ENCODE data around the gene TDRD5.

The TDRD5 gene, protein sequence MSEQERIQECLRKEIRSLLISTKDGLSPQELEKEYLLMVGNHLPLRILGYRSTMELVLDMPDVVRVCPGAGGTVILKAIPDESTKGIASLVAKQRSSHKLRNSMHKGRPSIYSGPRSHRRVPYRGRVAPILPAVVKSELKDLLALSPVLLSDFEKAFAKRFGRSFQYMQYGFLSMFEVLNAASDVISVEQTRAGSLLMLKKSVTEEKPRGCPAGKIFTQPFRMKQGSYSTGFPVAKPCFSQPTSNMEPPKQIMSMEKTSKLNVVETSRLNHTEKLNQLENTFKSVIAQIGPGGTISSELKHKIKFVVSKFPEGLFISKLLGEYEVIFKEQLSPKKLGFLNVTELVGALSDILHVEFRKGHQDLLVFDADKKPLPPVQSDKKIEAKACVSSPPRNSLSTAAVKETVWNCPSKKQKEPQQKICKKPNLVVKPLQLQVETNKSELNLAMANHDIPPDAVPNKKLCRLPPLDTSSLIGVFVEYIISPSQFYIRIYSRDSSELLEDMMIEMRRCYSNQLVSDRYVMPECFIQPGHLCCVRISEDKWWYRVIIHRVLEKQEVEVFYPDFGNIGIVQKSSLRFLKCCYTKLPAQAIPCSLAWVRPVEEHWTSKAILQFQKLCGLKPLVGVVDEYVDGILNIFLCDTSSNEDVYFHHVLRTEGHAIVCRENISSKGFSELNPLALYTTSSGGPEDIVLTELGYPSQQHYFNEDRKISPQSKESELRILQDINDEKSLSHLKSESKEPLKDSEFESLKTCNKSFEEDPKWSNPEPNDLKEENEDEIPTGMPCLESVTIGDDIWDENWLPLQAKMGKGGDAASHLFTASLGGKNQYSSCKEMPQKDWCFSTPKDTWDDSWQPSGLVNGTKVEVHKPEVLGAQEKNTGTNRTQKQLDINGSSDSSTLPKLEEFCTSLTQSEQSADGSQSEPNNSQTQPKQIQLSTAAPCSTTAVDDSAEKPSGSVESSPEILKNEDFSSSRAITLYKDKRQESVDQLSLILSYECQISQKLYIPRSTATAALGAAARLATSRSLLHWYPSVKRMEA

DNA sequence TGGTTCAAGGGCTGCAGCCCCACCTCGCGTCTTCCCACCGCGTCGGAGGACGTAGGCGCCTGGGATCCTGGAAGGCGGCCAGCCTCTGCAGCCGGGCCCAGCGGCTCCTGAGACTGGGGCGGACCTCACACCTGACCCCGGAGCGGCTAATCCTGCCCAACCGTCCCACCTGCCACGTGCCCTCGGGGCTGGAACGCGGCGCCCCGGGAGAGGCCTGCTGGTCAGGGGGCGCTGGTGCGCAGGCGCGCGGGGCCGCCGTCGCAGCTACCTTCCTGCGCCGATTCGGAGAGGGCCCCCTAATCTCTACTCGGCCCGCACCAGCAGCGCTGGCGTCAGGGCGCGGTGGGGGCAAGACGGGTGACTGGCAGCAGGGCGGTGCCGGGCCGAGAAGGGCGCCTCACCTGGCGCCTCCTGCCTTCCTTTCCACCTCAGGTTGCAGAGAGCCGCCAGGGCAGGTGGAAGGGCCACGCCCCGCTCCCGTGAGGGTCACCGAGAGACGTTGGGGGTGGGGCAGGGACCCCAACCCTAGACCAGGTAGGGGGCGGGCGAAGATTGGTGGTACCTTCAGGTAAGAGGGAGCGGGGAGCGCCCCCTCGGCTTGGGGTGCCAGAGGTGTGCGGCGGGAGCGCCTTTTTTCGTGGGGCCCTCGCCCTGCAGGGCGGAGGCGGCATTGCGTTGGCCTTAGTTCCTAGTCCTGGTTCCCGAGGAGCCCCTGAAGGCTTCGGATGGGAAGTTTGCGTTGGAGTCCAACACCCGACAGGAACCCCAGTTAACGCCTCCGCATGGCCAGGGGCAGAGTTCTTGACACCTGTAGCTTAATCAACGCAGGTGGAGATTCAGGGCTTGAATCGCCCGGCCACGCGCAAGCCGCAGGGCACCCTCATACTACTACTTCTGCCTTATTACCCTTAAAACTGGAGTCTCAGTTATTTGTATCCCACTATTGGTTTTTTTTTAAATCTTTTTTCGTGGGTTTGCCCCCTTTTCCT is at the start of gene TDRD5:
TDRD5 (plus strand) TSS at position 241 of the 989 bp plus-strand sequence. CDS start 784 bp downstream, outside the sequence.
- no peak for DNase-seq (ENCODE audit: low spot score)

DNA sequence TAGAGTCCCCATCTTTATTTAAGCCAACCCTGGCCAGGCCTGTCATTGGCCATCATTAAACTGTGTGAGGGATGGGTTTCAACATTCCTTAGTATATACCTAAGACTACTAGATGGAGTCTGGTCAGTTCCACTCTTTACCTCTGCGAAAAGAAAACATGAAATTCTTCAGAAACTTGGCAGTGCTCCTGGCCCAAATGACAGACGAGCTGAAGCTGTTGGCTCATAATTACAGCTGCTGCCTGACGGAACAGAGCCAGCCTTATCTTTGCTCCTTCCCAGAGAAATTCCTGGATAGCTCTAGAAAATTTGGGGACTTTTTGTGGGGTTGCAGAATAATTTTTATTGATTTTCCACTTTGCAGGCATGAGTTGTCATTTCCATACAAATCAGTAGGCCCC is 46.3 kb upstream of the TDRD5 start:
- DNase-seq (ENCODE audit: low spot score) = no peak

DNA sequence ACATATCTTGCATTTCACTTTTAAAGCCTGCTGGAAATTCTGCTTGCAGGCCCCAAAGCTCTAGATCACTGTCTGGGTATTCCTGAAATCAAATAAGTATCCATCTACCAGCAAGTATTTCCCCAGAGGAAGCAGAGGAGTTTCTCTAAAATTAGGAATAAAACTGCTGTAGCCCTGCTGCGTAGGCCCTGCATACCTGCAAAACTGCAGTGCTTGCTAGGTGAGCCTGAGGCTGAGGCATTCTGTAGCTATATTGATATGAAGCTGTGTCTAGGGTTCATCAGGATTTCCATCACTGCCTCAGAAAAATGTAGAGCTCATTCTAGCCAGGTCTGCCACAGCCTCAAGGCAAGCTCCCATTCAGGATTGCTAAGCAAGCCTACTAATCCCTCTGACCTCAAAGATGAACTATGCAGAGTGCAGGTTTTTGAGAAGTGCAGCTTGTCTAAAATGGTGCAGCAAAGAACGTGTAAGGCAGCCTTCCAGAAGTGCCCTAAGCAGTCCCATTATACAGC is 44.6 kb upstream of the TDRD5 start:
- DNase-seq (ENCODE audit: low spot score) = no peak

DNA sequence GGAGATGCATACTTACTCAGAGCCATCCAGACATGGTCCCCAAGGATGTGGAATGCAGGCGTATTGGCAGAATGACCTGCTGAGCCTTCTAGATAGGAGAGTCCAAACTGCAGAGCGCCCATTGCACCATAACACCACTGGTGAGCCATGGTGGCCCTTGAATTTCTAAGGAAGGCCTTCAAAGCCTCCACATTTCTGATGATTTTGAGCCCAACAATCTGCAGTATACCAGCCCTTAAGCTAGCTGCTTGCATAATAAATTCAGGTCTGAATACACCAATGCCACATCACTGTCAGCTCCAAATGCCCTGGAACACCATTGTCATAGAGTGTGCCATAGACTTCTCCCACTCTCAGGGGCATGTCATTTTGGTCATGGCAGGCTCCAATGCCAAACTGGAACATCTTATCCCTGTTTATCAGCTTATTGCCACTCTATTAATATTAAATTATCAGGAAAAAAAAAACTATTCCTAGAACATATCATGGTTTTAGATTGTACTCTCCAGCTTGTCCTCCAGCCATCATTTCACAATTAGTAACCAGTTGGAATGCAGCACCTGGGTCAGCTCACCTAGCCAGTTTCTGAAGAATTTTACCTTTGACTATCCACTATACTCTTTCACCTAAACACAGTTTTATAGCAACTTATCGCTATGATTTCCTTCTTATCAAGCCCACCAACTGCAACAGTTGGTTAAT is 42.8 kb upstream of the TDRD5 start:
- no peak for DNase-seq (ENCODE audit: low spot score)

DNA sequence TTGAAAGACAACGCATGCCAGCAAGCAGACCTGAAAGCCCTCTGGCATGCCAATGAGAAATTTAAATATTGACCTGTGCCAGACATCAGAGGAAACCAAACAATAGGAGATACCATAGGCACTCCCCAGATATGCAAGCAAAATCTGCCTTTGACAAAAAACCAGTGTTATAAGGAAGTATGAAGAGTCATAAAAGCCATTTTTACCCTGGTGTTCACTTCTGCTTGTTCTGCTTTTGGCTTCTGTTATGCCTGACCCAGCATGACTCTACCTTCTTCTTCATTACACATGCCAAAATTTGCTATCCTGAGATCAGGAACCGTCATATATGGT is 42.3 kb upstream of the TDRD5 start:
- DNase-seq (ENCODE audit: low spot score) = no peak

DNA sequence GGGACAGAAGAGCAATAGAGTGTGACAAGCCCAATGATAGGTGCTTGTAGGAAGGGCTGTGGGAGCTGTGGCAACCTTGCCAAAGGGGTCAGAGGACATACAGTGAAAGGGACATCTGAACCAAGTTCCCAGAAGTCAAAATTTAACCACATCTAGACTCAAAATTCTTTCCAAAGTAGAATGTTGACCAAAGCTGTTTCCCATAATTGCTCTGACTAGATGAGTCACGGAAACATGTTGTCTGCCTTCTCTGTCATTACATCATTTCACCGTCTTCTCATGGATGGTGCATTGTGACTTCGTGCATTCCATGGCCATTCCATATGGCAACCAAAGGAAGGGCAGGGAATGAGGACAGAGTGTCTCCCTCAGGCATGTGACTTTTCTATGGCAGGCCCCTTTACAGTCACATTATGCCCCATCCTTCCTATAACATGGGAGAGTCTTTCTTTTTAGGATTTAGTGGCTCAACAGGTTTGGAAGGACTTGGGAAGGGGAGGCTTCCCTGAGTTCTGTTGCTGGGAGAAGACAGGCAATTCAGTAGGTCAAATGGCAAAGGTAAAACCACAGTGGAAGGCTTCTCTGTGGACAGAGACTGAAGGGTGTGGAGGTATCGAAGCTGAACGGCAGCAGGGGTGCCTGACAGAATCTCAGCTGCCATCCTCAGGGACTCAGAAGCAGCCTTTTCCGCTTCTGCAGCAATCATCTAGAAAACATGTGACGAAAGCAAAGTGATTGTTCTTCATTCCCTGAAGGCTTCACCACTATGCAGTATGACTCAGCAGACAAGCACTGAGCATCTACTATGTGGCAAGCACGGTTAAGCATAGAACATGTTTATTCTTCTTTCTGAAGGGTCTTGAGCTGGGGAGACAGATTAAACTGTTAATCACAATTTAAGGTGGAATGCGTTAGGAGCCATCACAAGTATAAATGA is 40.6 kb upstream of the TDRD5 start:
- DNase-seq (ENCODE audit: low spot score) = no peak

DNA sequence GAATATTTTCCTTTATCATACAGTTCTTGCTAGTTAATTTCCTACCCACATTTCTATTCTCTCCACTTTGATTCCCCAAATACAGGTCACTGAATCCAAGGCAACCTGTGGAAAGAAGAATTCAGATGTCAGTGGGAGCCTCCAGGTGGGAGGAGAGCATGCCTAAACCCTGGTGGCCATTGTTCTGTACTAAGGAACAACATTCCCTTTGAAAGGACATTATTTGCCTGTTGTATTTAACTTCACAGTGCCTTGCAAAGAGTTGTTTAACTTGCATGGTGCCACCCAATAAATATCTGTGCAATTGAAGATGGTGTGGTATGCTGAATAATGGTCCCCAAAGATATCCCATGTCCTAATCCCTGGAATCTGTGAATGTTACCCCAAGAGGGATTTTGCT is 37.2 kb upstream of the TDRD5 start:
- no peak for DNase-seq (ENCODE audit: low spot score)

DNA sequence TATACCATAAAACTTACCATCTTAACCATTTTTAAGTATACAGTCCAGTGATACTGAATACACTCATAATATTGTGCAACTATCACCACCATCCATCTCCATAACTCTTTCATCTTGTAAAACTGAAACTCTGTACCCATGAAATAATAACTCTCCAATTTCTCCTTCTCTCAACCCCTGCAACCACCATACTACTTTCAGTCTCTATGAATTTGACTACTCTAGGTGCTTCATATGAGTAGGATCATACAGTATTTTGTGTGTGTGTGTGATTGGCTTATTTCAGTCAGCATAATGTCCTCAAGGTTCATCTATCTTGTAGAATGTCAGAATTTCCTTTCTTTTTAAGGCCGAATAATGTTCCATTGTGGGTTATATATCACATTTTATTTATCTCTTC is 33.6 kb upstream of the TDRD5 start:
- no peak for DNase-seq (ENCODE audit: low spot score)

DNA sequence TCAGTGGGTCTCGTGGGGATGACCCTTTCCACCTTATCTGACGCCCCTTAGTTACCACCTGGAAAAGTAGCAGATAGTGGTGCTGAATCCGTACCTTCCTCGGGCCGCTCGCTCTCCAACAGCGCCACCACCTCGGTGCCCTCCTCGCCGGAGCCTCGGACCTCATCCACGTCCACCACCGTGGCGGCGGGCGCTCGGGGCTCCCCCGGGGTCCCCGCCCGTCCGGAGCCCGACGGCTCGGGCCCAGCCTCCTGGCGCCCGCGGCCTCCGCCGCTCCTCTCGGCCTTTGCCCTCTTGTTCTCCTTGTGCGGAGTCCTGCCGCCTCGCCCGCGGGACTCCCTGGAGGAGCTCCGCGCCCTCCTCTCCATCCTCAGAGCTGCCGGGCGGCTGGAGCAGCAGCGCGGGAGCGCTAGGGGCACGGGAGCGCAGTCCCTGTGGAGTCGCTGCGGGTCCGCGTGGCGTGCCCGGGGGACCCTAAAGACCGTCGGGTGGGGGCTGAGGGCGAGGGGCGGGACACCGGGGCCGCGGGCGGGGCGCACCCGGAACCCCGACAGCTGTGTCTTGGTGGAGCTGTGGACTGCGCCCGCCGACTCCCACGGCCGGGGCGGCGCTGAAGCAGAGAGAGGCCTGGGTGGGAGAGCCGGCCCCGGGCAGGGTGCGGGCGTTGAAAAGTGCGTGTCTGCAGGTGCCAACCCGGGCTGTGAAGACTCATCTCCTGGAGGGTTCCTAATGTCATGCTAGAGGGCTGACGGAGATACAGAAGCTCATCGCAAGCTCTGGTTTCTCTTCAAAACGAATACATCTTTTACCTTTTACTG is 15.9 kb upstream of the TDRD5 start, which contains the start of gene NPHS2:
NPHS2 (minus strand) TSS at position 452 of the 818 bp plus-strand sequence; CDS start at position 368, 84 bp downstream.
- no peak for DNase-seq (ENCODE audit: low spot score)

DNA sequence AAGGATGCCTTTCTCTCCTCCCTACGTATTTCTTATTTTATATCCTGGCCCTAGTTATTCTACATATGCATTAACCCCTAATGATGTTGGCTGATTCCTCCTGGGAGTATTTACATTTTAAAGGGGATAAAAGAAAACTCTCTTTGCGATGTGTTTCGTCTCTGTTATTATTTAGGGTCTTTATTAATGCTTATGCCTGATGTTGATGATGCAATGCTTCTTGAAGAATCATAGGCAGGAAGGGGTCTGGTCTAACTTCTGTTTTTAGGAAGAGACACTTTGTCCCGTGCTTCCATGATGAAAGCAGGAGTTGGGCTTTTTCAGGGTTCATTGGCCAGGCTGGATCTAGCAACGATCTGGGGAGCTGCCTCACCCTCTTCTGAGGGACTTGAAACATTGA is 15.1 kb upstream of the TDRD5 start:
- DNase-seq (ENCODE audit: low spot score) = no peak

DNA sequence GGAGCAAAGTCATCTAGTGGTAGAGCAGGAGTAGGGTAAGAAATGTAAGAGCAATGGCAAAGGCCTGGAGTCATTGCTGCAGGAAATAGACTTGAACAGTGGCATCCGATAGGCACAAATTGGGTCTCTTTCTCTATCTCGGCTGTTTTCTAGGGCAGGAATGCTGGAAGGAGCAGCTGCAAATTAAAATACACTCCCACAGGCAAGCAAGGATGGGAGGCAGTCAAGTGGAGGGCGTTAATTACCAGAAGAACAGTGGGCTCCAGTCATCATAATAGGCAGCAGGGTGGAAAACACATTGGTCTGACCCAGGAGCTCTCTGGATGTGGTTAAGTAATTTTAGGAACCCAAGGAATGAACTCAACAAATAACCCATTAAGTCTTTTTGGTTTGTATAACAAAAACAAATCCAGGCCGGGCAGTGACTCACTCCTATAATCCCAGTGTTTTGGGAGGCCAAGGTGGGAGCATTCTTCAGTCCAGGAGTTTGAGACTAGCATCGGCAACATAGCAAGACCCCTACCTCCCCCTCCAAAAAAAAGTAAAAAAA is 7.8 kb upstream of the TDRD5 start:
- no peak for DNase-seq (ENCODE audit: low spot score)

DNA sequence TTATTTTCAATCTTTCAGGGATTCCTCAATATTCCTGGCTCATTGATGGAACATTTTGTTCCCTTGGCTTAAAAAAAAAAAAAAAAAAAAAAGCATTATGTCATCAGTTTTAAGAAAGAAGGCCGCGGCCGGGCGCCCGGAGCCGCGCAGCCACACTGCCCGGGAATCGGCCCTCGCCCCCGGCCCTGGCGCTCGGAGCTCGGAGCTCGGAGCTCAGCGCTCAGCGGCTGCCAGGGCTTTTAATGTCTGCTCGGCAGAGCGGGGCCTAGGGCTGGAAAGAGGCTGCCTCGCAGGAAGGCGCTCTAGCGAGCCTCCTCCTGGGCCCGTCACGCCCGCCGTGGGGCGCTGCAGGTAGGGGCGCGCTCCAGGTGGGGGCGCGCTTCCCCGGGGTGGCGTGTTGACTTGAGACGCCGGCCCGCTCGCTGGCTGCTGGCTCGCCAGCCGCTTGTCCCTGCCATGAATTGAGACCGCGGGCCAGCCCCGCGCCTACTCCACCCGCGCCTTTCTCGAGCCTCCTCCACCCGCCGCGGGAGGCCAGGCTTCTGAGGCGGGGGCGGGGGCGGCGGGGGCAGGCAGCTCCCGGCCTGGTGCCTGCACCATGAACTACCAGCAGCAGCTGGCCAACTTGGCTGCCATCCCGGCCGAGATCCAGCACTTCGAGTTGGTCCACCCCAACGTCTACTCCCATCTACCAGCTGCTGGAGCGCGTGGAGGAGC is 5.4 kb upstream of the TDRD5 start:
- DNase-seq (ENCODE audit: low spot score) = peak; percentile 84

DNA sequence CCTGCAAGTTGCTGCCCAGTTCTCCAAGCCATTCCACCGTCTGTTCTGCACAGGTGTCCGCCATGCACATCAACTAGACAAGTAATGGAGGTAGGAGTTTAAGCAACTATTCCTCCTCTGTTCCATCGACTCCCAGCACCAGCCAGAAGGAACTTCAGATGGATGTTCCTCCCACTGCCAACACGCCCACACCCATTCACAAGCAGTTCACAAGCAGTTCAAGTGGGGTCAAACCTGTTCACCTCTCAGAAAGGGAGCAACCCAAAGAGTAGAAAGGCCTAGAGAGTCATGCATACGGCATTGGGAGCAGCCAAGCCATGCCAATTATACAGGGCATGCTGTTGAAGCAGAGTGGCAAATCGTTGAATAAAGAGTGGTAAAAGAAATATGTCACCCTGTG is 4.3 kb upstream of the TDRD5 start:
- DNase-seq (ENCODE audit: low spot score) = no peak

DNA sequence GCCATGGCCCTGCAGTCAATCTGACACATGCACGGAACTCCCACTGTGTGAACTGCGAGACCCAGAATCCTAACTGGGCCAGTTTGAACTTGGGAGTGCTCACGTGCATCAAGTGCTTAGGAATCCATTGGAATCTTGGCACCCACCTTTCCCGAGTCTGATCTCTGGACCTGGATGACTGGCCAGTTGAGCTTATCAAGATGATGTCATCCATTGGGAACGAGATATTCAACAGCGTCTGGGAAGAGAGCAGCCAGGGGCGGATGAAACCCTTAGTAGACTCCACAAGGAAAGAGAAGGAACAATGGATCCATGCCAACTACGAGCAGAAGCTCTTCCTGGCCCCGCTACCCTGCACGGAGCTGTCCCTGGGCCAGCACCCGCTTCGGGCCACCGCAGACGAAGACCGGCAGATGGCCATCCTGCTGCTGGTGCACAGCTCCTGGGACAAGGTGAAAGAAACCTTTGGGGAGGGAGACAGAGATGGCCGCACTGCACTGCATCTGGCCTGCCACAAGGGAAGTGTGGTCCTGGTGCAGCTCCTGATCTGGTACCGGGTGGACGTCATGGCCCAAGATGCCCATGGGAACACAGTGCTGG is 3.1 kb upstream of the TDRD5 start:
- no peak for DNase-seq (ENCODE audit: low spot score)

DNA sequence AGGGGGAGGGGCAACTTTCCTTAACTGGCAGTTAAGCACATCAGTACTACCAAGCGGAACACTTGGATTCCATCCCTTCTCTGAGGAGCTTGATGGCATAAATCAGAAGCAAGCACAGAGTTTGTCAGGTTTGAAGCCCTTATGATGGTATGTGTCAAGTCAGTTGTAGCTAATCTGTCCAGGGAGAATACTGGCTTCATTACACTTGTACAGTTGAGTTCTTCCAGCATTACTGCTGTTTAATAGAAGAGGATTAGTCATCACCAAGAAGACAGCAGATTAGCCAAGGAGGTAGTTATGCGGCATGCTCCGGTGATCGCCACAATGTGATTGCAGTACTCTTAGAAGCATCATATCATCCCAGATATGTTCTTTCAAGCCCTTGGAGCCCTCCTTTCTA is 2.1 kb upstream of the TDRD5 start:
- DNase-seq (ENCODE audit: low spot score) = no peak

DNA sequence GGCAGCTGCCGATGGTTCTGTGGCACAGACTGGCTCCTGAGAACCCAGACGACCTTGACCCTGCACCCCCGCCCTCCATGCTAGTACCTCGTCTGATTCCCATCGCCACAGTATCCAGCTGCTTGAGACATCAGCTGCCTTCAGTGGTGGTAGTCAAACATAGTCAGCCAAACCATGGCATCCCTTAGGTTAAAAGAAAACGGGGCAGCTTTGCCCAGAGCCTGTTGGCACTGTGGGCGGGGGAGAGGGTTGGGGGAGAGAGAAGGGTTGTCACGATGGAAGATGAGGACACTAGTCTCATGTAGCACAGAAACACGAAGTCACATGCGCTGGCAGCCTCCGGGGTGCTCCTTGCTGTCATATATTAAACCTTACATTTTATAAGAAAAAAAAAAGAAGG is 961 bp upstream of the TDRD5 start:
- DNase-seq (ENCODE audit: low spot score) = no peak

DNA sequence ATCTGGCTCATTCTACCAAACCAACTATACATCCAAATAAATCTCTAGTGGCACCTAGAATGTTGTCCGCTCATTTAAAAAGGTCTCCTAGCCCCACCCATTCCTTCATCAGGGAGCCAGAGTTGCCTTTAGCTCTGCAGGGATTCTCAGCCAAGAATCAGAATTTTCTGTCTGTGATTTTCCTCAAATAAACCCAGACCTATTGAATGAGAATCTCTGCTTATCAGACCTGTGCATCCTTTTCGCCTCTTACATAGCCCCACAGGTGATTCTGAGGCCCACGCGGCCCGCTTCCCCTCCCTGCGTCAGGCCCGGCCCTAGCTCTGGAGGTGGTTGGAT is 410 bp upstream of the TDRD5 start:
- no peak for DNase-seq (ENCODE audit: low spot score)

DNA sequence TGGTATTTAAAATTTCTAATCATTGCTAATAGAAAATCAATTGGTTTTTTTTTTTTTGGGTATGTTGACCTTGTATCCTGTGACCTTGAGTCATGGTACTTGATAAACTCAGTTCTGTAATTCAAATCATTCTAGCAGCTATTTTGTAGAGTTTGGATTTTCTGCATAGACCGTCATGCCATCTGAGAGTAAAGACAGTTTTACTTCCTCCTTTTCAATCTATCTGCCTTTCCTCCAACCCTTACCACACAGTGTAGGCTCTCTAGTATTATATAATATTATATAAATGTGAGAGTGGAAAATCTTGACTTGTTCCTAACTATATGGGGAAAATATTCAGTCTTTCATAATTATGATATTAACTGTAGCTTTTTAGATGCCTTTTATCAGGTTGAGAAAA is 7.0 kb downstream of the TDRD5 start:
- DNase-seq (ENCODE audit: low spot score) = no peak
